Hematopoietic multipotent progenitor cell treated with erythropoietin and hydrocortisone succinate and interleukin-3 and kit ligand, for 15 days (in vitro differentiated cells): ENCODE data around the gene IRX4.

ENCODE experiments used
- DNase-seq: peaks from one replicate; pipeline ENCODE4 v3.0.0-alpha.2; 2015; ENCODE audit warnings: low spot score

IRX4 gene

GRCh38 chr5:1882337-1883119 is at the start of gene IRX4:
Gene IRX4, minus strand, starts transcription at chr5:1882925. Its CDS starts 278 bp downstream, at chr5:1882647.
- no peak for DNase-seq

DNA sequence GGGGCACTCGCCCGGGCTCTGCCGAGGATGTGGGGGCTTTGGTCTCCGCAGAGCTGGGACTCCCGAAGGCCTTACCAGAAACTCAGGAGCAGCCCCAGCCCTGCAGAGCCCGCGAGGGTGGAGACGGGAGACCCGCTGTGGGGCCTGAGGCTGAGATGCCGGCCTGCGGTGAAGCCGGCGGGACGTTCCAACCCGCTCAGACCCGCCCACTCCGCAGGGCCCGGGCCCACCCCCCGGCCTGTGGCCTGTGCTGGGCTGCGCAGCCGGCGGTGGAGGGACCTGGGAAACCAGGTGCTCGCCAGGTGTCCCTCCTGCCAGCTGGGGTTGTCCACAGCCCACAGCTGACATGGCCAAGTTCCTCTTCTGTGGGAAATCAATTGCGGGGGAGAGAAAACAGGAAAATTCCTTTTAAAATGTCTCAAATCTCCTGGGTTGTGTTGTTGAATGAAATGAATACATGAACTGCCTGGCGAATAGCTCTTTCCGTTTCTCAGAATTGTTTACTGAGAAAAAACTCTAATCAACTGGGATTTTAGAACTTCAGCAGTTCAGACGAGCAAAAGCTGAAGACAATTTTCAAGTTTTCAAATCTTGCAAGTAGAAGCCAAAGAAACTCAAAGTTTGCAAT is 49.0 kb upstream of the IRX4 start:
- no peak for DNase-seq

- no peak for DNase-seq
Observed at GRCh38 chr5:1930880-1931603, 48.3 kb upstream of the IRX4 start.

- no peak for DNase-seq
Observed at GRCh38 chr5:1930501-1930879, 47.8 kb upstream of the IRX4 start.

DNA sequence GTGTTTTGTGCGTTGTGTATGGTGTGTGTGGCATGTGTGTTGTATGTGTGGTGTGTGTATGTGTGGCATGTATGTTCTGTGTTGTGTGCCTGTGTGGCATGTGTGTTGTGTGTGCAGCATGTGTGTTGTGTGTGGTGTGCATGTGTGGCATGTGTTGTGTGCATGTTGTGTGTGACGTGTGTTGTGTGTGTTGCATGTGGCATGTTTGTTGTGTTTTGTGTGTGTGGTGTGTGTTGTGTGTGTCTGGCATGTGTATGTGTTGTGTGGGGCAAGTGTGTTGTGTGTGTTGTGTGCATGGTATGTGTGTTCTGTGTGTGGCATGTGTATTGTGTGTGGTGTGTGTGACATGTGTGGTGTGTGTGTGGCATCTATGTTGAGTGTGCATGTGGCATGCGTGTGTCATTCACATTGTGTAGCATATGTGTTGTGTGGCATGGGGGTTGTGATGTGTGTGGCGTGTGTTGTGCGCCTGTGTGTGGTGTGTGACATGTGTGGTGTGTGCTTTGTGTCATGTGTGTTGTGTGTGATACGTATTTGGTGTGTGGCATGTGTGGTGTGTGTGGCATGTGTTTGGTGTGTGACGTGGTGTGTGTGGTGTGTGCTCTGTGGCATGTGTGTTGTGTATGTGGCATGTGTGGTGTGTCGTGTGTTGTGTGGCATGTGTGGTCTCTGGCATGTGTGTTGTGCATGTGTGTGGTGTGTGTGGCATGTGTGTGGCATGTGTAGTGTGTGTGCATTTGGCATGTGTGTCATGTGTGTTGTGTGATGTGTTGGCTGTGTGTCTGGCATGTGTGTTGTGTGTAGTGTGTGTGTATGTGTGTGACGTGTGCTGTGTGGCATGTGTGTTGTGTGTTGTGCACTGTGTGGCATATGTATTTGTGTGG is 46.6 kb upstream of the IRX4 start:
- DNase-seq = no peak

GRCh38 chr5:1926471-1927341 is 44.0 kb upstream of the IRX4 start:
- no peak for DNase-seq

GRCh38 chr5:1926071-1926440 is 43.3 kb upstream of the IRX4 start:
- DNase-seq = no peak

- DNase-seq = no peak
Observed at GRCh38 chr5:1925111-1926070, 42.7 kb upstream of the IRX4 start.

GRCh38 chr5:1923766-1924165 is 41.0 kb upstream of the IRX4 start:
- no peak for DNase-seq

DNA sequence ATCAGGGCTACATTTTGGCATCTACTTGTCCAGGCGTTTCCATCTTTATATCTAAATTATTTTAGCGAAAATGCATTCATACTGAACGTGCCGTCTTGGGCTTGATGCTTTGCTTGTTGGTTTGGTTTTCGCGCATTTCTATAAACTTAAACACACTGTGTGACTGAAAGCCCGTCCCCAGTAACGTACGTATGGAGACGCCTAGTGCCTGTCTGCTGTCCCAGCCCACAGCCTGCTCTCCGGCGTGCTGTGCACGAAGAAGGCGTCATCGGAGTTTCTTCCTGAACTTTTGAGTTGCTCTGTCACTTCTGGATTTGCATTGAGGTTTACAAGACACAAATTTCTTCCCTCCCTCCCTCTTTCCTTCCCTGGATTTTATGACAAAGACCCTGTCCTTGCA is 40.6 kb upstream of the IRX4 start:
- no peak for DNase-seq

GRCh38 chr5:1921711-1922110 is 39.0 kb upstream of the IRX4 start:
- DNase-seq = no peak

- no peak for DNase-seq
Observed at GRCh38 chr5:1919750-1920149, 37.0 kb upstream of the IRX4 start.

DNA sequence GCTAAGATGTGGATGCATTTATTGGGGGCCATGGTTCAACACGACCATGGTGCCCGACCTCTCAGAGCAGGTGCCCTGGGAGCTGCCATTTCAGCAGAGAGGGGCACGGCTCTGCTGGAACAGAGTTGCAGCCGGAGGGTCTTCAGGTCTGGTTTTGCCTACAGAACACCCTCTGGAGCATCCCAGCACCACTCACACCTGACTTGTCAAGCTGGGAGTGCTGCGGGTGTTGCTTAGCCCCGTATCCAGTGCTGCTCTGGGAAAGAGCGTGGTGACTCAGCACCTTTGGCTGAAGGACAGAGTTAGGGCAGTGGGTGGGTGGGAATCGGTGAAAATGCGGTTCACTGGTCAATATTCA is 36.5 kb upstream of the IRX4 start:
- DNase-seq = no peak

GRCh38 chr5:1918488-1919208 is 35.9 kb upstream of the IRX4 start:
- no peak for DNase-seq

GRCh38 chr5:1917830-1918487 is 35.2 kb upstream of the IRX4 start:
- DNase-seq = no peak

- DNase-seq = no peak
Observed at GRCh38 chr5:1916041-1917001, 33.6 kb upstream of the IRX4 start.

DNA sequence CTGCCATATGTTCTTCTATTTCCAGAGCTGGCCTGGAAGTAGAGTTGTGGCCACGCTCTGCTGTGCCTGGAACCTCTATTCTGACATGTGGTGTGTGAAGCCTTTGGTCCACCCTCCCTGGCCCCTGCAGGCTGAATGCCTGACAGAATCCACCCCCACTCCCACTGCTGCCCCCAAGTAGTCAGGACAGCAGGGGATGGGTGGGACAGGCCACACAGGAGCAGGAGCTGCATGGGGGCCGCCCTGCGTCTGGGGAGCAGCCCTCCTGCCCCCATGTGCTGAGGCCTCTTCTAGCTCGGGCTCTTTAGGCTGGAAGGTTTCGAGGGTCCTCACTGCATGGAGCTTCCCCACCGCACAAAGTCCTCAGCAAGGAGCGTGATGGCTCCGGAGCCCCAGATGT is 32.6 kb upstream of the IRX4 start:
- DNase-seq = no peak

DNA sequence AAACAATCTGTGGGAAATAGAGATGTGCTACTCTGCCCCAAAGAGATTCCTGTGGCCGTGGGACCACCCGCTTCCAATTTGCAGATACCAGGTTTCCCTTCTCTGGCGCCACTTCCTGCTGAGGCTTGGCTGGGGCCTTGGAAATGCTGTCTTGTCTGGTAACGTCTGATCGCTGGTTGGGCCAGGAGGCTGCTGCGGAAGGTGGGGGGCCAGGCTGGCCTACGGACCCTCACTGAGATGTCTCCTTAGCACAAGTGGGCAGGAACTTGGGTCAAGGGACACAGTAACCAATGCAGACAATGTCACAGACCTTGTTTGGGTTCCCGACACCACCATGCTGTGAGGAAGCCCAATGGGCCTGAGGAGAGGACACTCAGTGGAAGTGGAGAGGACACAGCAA is 31.7 kb upstream of the IRX4 start:
- no peak for DNase-seq
